Naive B cell (primary cell): ENCODE data around the gene GID4. TPM values are rescaled to one million over a fixed set of nuclear protein-coding genes. Genes with fewer than 3 reads are reported as not detected.

Experiments
- ATAC-seq, 2 donors: fragments of 150-1000 bp; cut with Tn5 transposase; 2 replicates each; pipeline ENCODE4 v1.10.0; 2021; ENCODE audit warnings: low read depth in 2 of 2, mild to moderate bottlenecking in 2 of 2, moderate library complexity in 2 of 2
- DNase-seq: peaks from one replicate; pipeline ENCODE4 v3.0.0; 2022
- H3K27ac Mint-ChIP-seq, 6 donors: one replicate each; pipeline ENCODE4 v1.8.0; 2020 to 2022; ENCODE audit warnings: mild to moderate bottlenecking in 6 of 6, mixed read lengths in 6 of 6, moderate library complexity in 5 of 6, inconsistent platforms in 2 of 6
- H3K27me3 Mint-ChIP-seq, 3 donors: one replicate each; pipeline ENCODE4 v1.8.0; 2021 to 2022; ENCODE audit warnings: mixed read lengths in 3 of 3, mild to moderate bottlenecking in 1 of 3
- H3K36me3 Mint-ChIP-seq, 2 donors: one replicate each; pipeline ENCODE4 v1.8.0; 2020 to 2022; ENCODE audit warnings: mixed read lengths in 2 of 2, inconsistent platforms in 1 of 2, mild to moderate bottlenecking in 1 of 2
- H3K4me1 Mint-ChIP-seq, 3 donors: one replicate each; pipeline ENCODE4 v1.8.0; 2020 to 2022; ENCODE audit warnings: mixed read lengths in 3 of 3, inconsistent platforms in 1 of 3, mild to moderate bottlenecking in 1 of 3, moderate library complexity in 1 of 3
- H3K4me3 Mint-ChIP-seq, 8 donors: one replicate each; pipeline ENCODE4 v1.8.0; 2020 to 2022; ENCODE audit warnings: mild to moderate bottlenecking in 8 of 8, mixed read lengths in 8 of 8, moderate library complexity in 8 of 8, inconsistent platforms in 2 of 8
- H3K9me3 Mint-ChIP-seq, 7 donors: one replicate each; pipeline ENCODE4 v1.8.0; 2020 to 2022; ENCODE audit warnings: mixed read lengths in 7 of 7, mild to moderate bottlenecking in 5 of 7, inconsistent platforms in 2 of 7, moderate library complexity in 1 of 7
- polyA plus RNA-seq, 6 donors: library from polyadenylated mRNA; unstranded; fragments of 300-500 nt; fragmentation: Illumina TruSeq; gene quantifications; one replicate each; pipeline ENCODE4 v1.2.3, GENCODE V29; 2021; ENCODE audit warnings: low read depth in 6 of 6

GID4 gene
- polyA plus RNA-seq, 6 donors from 2014 or later = 6.7 to 11.8 (median 7.4) TPM

- no peak for ATAC-seq
- peaks cover 48 to 56% (median 49%) of the 10 kb centered on the region in 3 donors for H3K4me1 Mint-ChIP-seq
These were observed 1.2 kb downstream of the GID4 start for GRCh38 chr17:18040261-18040858.

GRCh38 chr17:18041776-18042175 lies 2.6 kb downstream of the GID4 start:
- Mint-ChIP-seq H3K36me3 (peaks cover 0 to 8% of the 10 kb centered on the region in 2 donors), H3K27me3 (no peaks in the 10 kb centered on the region), H3K4me3 (peak overlapping the region in 6 of 8 donors; percentile 61 to 97 (median 81)), H3K9me3 (no peaks in the 10 kb centered on the region), H3K4me1 (peaks cover 45 to 54% (median 46%) of the 10 kb centered on the region in 3 donors), H3K27ac (peak overlapping the region in 1 of 6 donors; percentile 81)
- ATAC-seq (no peak), DNase-seq (no peak)

More at GRCh38 chr17:18040261-18040858, 1.2 kb downstream of the GID4 start:
- no peak for DNase-seq
- no peaks in the 10 kb centered on the region for H3K9me3 Mint-ChIP-seq
- peaks cover 0 to 8% of the 10 kb centered on the region in 2 donors for H3K36me3 Mint-ChIP-seq
- peak overlapping the region; percentile 82 to 97 (median 90) for H3K4me3 Mint-ChIP-seq
- H3K27me3 Mint-ChIP-seq = no peaks in the 10 kb centered on the region
- H3K27ac Mint-ChIP-seq = peak overlapping the region; percentile 75 to 91 (median 89)

- H3K4me1 Mint-ChIP-seq = peaks cover 33 to 43% (median 35%) of the 10 kb centered on the region in 3 donors
- H3K36me3 Mint-ChIP-seq = peaks cover 0 to 8% of the 10 kb centered on the region in 2 donors
- ATAC-seq (no peak), DNase-seq (no peak)
- no peaks in the 10 kb centered on the region for H3K9me3 Mint-ChIP-seq
- H3K4me3 Mint-ChIP-seq = peak overlapping the region in 1 of 8 donors; percentile 97
- no peak overlapping the region for H3K27ac Mint-ChIP-seq
- H3K27me3 Mint-ChIP-seq = no peaks in the 10 kb centered on the region
These were observed 3.8 kb downstream of the GID4 start for GRCh38 chr17:18042983-18043382.

GRCh38 chr17:18043491-18043890 lies 4.3 kb downstream of the GID4 start:
- peaks cover 28 to 38% (median 31%) of the 10 kb centered on the region in 3 donors for H3K4me1 Mint-ChIP-seq
- ATAC-seq = no peak
- H3K27me3 Mint-ChIP-seq = no peaks in the 10 kb centered on the region
- H3K9me3 Mint-ChIP-seq = no peaks in the 10 kb centered on the region
- H3K27ac Mint-ChIP-seq = no peak overlapping the region
- H3K4me3 Mint-ChIP-seq = peak overlapping the region in 1 of 8 donors; percentile 97
- peaks cover 0 to 8% of the 10 kb centered on the region in 2 donors for H3K36me3 Mint-ChIP-seq
- DNase-seq = no peak

- H3K27ac Mint-ChIP-seq = peak overlapping the region in 3 of 6 donors; percentile 51 to 61 (median 54)
- H3K4me3 Mint-ChIP-seq = no peak overlapping the region
- ATAC-seq (no peak), DNase-seq (no peak)
- H3K27me3 Mint-ChIP-seq = no peaks in the 10 kb centered on the region
- H3K4me1 Mint-ChIP-seq = peaks cover 26 to 33% (median 28%) of the 10 kb centered on the region in 3 donors
- H3K36me3 Mint-ChIP-seq = peaks cover 0 to under 1% of the 10 kb centered on the region in 2 donors
- H3K9me3 Mint-ChIP-seq = no peaks in the 10 kb centered on the region
These were observed 5.4 kb downstream of the GID4 start for GRCh38 chr17:18044609-18045008.

GRCh38 chr17:18045691-18046350 lies 6.6 kb downstream of the GID4 start:
- DNase-seq = no peak
- Mint-ChIP-seq H3K27ac (peak overlapping the region in 4 of 6 donors; percentile 56 to 89 (median 70)), H3K4me3 (peak overlapping the region in 1 of 8 donors; percentile 7), H3K9me3 (no peaks in the 10 kb centered on the region), H3K36me3 (no peaks in the 10 kb centered on the region), H3K27me3 (no peaks in the 10 kb centered on the region), H3K4me1 (peaks cover 16 to 24% (median 17%) of the 10 kb centered on the region in 3 donors)
- peak; percentile 36 to 52 for ATAC-seq

- DNase-seq (no peak), ATAC-seq (no peak)
- H3K4me3 Mint-ChIP-seq = no peak overlapping the region
- no peaks in the 10 kb centered on the region for H3K27me3 Mint-ChIP-seq
- H3K4me1 Mint-ChIP-seq = peaks cover 0 to 6% (median 4%) of the 10 kb centered on the region in 3 donors
- H3K27ac Mint-ChIP-seq = no peak overlapping the region
- peaks cover 8 to 11% of the 10 kb centered on the region in 2 donors for H3K36me3 Mint-ChIP-seq
- no peaks in the 10 kb centered on the region for H3K9me3 Mint-ChIP-seq
These were observed 16.4 kb downstream of the GID4 start for GRCh38 chr17:18055597-18055996.

- DNase-seq (no peak), ATAC-seq (no peak)
- H3K4me3 Mint-ChIP-seq = no peak overlapping the region
- peak overlapping the region in 1 of 6 donors; percentile 38 for H3K27ac Mint-ChIP-seq
- peaks cover 0 to 6% (median 4%) of the 10 kb centered on the region in 3 donors for H3K4me1 Mint-ChIP-seq
- no peaks in the 10 kb centered on the region for H3K9me3 Mint-ChIP-seq
- peaks cover 8 to 11% of the 10 kb centered on the region in 2 donors for H3K36me3 Mint-ChIP-seq
- no peaks in the 10 kb centered on the region for H3K27me3 Mint-ChIP-seq
These were observed 17.0 kb downstream of the GID4 start for GRCh38 chr17:18056214-18056613.

GRCh38 chr17:18059283-18059682 lies 20.1 kb downstream of the GID4 start:
- Mint-ChIP-seq H3K4me3 (no peak overlapping the region), H3K27ac (peak overlapping the region in 2 of 6 donors; percentile 11 to 16), H3K36me3 (peaks cover 9 to 11% of the 10 kb centered on the region in 2 donors), H3K4me1 (peaks cover 0 to 4% (median 3%) of the 10 kb centered on the region in 3 donors), H3K9me3 (no peaks in the 10 kb centered on the region), H3K27me3 (no peaks in the 10 kb centered on the region)
- ATAC-seq = no peak
- DNase-seq = no peak

- no peak for ATAC-seq
- no peaks in the 10 kb centered on the region for H3K27me3 Mint-ChIP-seq
- peak overlapping the region in 1 of 6 donors; percentile 0 for H3K27ac Mint-ChIP-seq
- DNase-seq = no peak
- peaks cover 0 to 3% (median 0%) of the 10 kb centered on the region in 3 donors for H3K4me1 Mint-ChIP-seq
- peaks cover 5 to 13% of the 10 kb centered on the region in 2 donors for H3K36me3 Mint-ChIP-seq
- H3K9me3 Mint-ChIP-seq = no peaks in the 10 kb centered on the region
- no peak overlapping the region for H3K4me3 Mint-ChIP-seq
These were observed 24.8 kb downstream of the GID4 start for GRCh38 chr17:18064053-18064452.

GRCh38 chr17:18065546-18065945 lies 26.3 kb downstream of the GID4 start:
- peaks cover 5 to 13% of the 10 kb centered on the region in 2 donors for H3K36me3 Mint-ChIP-seq
- no peak overlapping the region for H3K4me3 Mint-ChIP-seq
- no peaks in the 10 kb centered on the region for H3K9me3 Mint-ChIP-seq
- no peaks in the 10 kb centered on the region for H3K4me1 Mint-ChIP-seq
- no peak overlapping the region for H3K27ac Mint-ChIP-seq
- no peaks in the 10 kb centered on the region for H3K27me3 Mint-ChIP-seq
- no peak for DNase-seq
- no peak for ATAC-seq

- Mint-ChIP-seq H3K27me3 (no peaks in the 10 kb centered on the region), H3K4me1 (no peaks in the 10 kb centered on the region), H3K4me3 (no peak overlapping the region), H3K9me3 (no peaks in the 10 kb centered on the region), H3K36me3 (peaks cover 5 to 13% of the 10 kb centered on the region in 2 donors), H3K27ac (peak overlapping the region in 1 of 6 donors; percentile 66)
- ATAC-seq = no peak
- no peak for DNase-seq
These were observed 27.7 kb downstream of the GID4 start for GRCh38 chr17:18066866-18067265.

- ATAC-seq = no peak
- Mint-ChIP-seq H3K36me3 (peaks cover 5 to 13% of the 10 kb centered on the region in 2 donors), H3K27me3 (no peaks in the 10 kb centered on the region), H3K4me3 (no peak overlapping the region), H3K27ac (peak overlapping the region in 1 of 6 donors; percentile 52), H3K9me3 (no peaks in the 10 kb centered on the region), H3K4me1 (no peaks in the 10 kb centered on the region)
- no peak for DNase-seq
These were observed 29.9 kb downstream of the GID4 start for GRCh38 chr17:18069101-18069500.

GRCh38 chr17:18070861-18071340 lies 31.7 kb downstream of the GID4 start:
- no peaks in the 10 kb centered on the region for H3K9me3 Mint-ChIP-seq
- no peaks in the 10 kb centered on the region for H3K4me1 Mint-ChIP-seq
- no peaks in the 10 kb centered on the region for H3K36me3 Mint-ChIP-seq
- DNase-seq = no peak
- no peak overlapping the region for H3K4me3 Mint-ChIP-seq
- H3K27ac Mint-ChIP-seq = no peak overlapping the region
- no peak for ATAC-seq
- H3K27me3 Mint-ChIP-seq = peaks cover 0 to 15% (median 13%) of the 10 kb centered on the region in 3 donors
